Mesenchymal stem cell (in vitro differentiated cells and primary cell): ENCODE data around the gene SRGAP3.

Experiments used
- DNase-seq: peaks from one replicate; pipeline ENCODE4 v3.0.0-alpha.2; 2013
- H2AFZ ChIP-seq: one replicate; pipeline ENCODE4 v1.6.1; 2013; ENCODE audit warnings: low read depth, mild to moderate bottlenecking, control low read depth, inconsistent platforms, low read length, moderate library complexity
- H2AK5ac ChIP-seq: 2 replicates; pipeline ENCODE4 v1.6.1; 2013; ENCODE audit warnings: low read length, moderate library complexity, mild to moderate bottlenecking, inconsistent platforms; ENCODE audit not compliant: severe bottlenecking
- H2BK120ac ChIP-seq: one replicate; pipeline ENCODE4 v1.6.1; 2013; ENCODE audit warnings: low read depth, mild to moderate bottlenecking, inconsistent platforms, low read length, moderate library complexity
- H2BK12ac ChIP-seq, 2 experiments: one replicate each; pipeline ENCODE4 v1.6.1; 2013; ENCODE audit warnings: inconsistent platforms in 2 of 2, low read length in 2 of 2, mild to moderate bottlenecking in 2 of 2, moderate library complexity in 2 of 2, control low read depth in 1 of 2
- H2BK15ac ChIP-seq: one replicate; pipeline ENCODE4 v1.6.1; 2013; ENCODE audit warnings: mild to moderate bottlenecking, low read depth, inconsistent platforms; ENCODE audit not compliant: poor library complexity, severe bottlenecking
- H2BK5ac ChIP-seq: 2 replicates; pipeline ENCODE4 v1.6.1; 2013; ENCODE audit warnings: low read depth, mild to moderate bottlenecking, low read length, control low read depth, inconsistent platforms; ENCODE audit not compliant: poor library complexity, severe bottlenecking
- H3K14ac ChIP-seq, 2 experiments: one replicate each; pipeline ENCODE4 v1.6.1; 2013; ENCODE audit warnings: inconsistent platforms in 2 of 2, low read length in 2 of 2, control low read depth in 1 of 2, mild to moderate bottlenecking in 1 of 2, moderate library complexity in 1 of 2
- H3K18ac ChIP-seq, 2 experiments: one replicate each; pipeline ENCODE4 v1.6.1; 2013; ENCODE audit warnings: inconsistent platforms in 2 of 2, low read length in 2 of 2, control low read depth in 1 of 2, low read depth in 1 of 2, mild to moderate bottlenecking in 1 of 2
- H3K23ac ChIP-seq, 2 experiments: one replicate each; pipeline ENCODE4 v1.6.1; 2013; ENCODE audit warnings: inconsistent platforms in 2 of 2, low read length in 2 of 2, mild to moderate bottlenecking in 2 of 2, moderate library complexity in 2 of 2, control low read depth in 1 of 2
- H3K27ac ChIP-seq: 2 replicates; pipeline ENCODE4 v1.5.1; 2013; ENCODE audit warnings: mild to moderate bottlenecking, moderate library complexity, low read length, control low read depth, inconsistent platforms; ENCODE audit not compliant: poor library complexity, severe bottlenecking
- H3K27me3 ChIP-seq, 2 experiments: 2 replicates each; pipeline versions ENCODE4 v1.6.1 to v1.7.0; 2013; ENCODE audit warnings: low read length in 2 of 2, mild to moderate bottlenecking in 2 of 2, moderate library complexity in 2 of 2, control low read depth in 1 of 2, inconsistent platforms in 1 of 2; ENCODE audit not compliant: control insufficient read depth in 1 of 2, insufficient read depth in 1 of 2
- H3K36me3 ChIP-seq, 2 experiments: 2 replicates each; pipeline versions ENCODE4 v1.6.1 to v1.7.0; 2013; ENCODE audit warnings: low read length in 2 of 2, control low read depth in 1 of 2, inconsistent platforms in 1 of 2, low read depth in 1 of 2, mild to moderate bottlenecking in 1 of 2; ENCODE audit not compliant: insufficient read depth in 2 of 2, control insufficient read depth in 1 of 2
- H3K4ac ChIP-seq, 2 experiments: one replicate each; pipeline ENCODE4 v1.6.1; 2013; ENCODE audit warnings: inconsistent platforms in 2 of 2, low read length in 2 of 2, mild to moderate bottlenecking in 2 of 2, moderate library complexity in 2 of 2, control low read depth in 1 of 2, low read depth in 1 of 2
- H3K4me1 ChIP-seq: 2 replicates; pipeline ENCODE4 v1.6.1; 2013; ENCODE audit warnings: low read depth, low read length, control low read depth; ENCODE audit not compliant: control insufficient read depth, insufficient read depth
- H3K4me2 ChIP-seq: 2 replicates; pipeline ENCODE4 v1.6.1; 2013; ENCODE audit warnings: low read length, mild to moderate bottlenecking, inconsistent platforms; ENCODE audit not compliant: poor library complexity, severe bottlenecking
- H3K4me3 ChIP-seq, 2 experiments: 2 replicates each; pipeline versions ENCODE4 v1.5.1 to v1.7.0; 2013; ENCODE audit warnings: low read length in 2 of 2, mild to moderate bottlenecking in 2 of 2, control low read depth in 1 of 2, low read depth in 1 of 2; ENCODE audit not compliant: insufficient read depth in 1 of 2
- H3K79me1 ChIP-seq: replicated peaks from 2 replicates; pipeline ENCODE4 v1.6.1; 2013; ENCODE audit warnings: mild to moderate bottlenecking, control low read depth, low read length, inconsistent platforms; ENCODE audit not compliant: poor library complexity, severe bottlenecking
- H3K9ac ChIP-seq: 2 replicates; pipeline ENCODE4 v1.7.0; 2013; ENCODE audit warnings: mild to moderate bottlenecking, low read length, moderate library complexity
- H3K9me3 ChIP-seq: 2 replicates; pipeline ENCODE4 v1.7.0; 2013; ENCODE audit warnings: mild to moderate bottlenecking, low read length; ENCODE audit not compliant: control insufficient read depth
- H4K8ac ChIP-seq: one replicate; pipeline ENCODE4 v1.6.1; 2013; ENCODE audit warnings: inconsistent platforms, mild to moderate bottlenecking, low read length, moderate library complexity
- H4K91ac ChIP-seq: one replicate; pipeline ENCODE4 v1.6.1; 2013; ENCODE audit warnings: mild to moderate bottlenecking, low read length, inconsistent platforms
- WGBS: methylation state at CpG from one replicate; pipeline ENCODE4 v1.1.7; 2013; ENCODE audit warnings: mixed read lengths; 5-methylcytosine and 5-hydroxymethylcytosine counted together

SRGAP3 gene

DNA sequence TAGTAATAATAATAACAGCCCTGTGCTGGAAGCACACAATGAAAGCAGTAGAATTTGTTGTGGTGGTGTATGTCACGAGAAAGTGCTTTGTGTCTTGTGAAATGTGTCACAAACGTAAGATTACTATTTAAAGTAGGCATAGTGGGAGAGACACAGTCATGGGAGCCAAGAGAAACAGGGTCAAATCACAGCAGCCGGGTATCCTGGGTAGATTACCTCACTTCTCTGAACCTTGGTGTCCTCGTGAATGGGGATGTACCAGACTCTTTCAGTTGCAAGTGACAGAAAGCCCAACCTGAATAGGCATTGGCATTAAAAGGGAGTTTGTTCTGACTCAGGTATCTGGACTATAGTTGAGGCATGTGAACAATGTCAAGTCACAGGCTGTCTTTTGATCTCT, 29.1 kb upstream of the SRGAP3 start:
- no peak overlapping the region for H4K8ac ChIP-seq
- H2BK5ac ChIP-seq, result no peak overlapping the region
- H3K18ac ChIP-seq, result no peak overlapping the region
- no peak overlapping the region for H4K91ac ChIP-seq
- no peak overlapping the region for H2AFZ ChIP-seq
- H3K4me1 ChIP-seq, result no peaks in the 10 kb centered on the region
- no peak overlapping the region for H3K4ac ChIP-seq
- H3K4me3 ChIP-seq, result no peak overlapping the region
- H3K79me1 ChIP-seq, result no peaks in the 10 kb centered on the region
- no peak overlapping the region for H2BK12ac ChIP-seq
- no peak for DNase-seq
- H2AK5ac ChIP-seq, result no peak overlapping the region
- no peak overlapping the region for H3K14ac ChIP-seq
- peaks cover 11% of the 10 kb centered on the region for H3K9me3 ChIP-seq
- H3K23ac ChIP-seq, result no peak overlapping the region
- no peak overlapping the region for H2BK15ac ChIP-seq
- no peak overlapping the region for H3K9ac ChIP-seq
- H3K27me3 ChIP-seq, result peaks cover 0 to 13% of the 10 kb centered on the region in 2 experiments
- H3K4me2 ChIP-seq, result no peak overlapping the region
- 73% methylated on average over 4 of the region's 4 CpGs for WGBS
- H2BK120ac ChIP-seq, result no peak overlapping the region
- no peak overlapping the region for H3K27ac ChIP-seq
- no peaks in the 10 kb centered on the region for H3K36me3 ChIP-seq

GRCh38 chr3:9278085-9278484, 28.6 kb upstream of the SRGAP3 start:
- Histone ChIP-seq H2BK12ac (no peak overlapping the region), H2AK5ac (no peak overlapping the region), H2AFZ (no peak overlapping the region), H3K79me1 (no peaks in the 10 kb centered on the region), H3K18ac (no peak overlapping the region), H3K14ac (no peak overlapping the region), H3K27ac (no peak overlapping the region), H3K4me1 (no peaks in the 10 kb centered on the region), H3K4ac (no peak overlapping the region), H3K36me3 (no peaks in the 10 kb centered on the region), H3K9me3 (peaks cover 11% of the 10 kb centered on the region), H3K4me2 (no peak overlapping the region), H3K23ac (no peak overlapping the region), H4K91ac (no peak overlapping the region), H2BK15ac (no peak overlapping the region), H3K4me3 (no peak overlapping the region), H3K27me3 (peaks cover 0 to 13% of the 10 kb centered on the region in 2 experiments), H2BK5ac (no peak overlapping the region), H3K9ac (no peak overlapping the region), H2BK120ac (no peak overlapping the region), H4K8ac (no peak overlapping the region)
- WGBS, result 33% methylated on average over 1 of the region's 1 CpG
- no peak for DNase-seq

DNA sequence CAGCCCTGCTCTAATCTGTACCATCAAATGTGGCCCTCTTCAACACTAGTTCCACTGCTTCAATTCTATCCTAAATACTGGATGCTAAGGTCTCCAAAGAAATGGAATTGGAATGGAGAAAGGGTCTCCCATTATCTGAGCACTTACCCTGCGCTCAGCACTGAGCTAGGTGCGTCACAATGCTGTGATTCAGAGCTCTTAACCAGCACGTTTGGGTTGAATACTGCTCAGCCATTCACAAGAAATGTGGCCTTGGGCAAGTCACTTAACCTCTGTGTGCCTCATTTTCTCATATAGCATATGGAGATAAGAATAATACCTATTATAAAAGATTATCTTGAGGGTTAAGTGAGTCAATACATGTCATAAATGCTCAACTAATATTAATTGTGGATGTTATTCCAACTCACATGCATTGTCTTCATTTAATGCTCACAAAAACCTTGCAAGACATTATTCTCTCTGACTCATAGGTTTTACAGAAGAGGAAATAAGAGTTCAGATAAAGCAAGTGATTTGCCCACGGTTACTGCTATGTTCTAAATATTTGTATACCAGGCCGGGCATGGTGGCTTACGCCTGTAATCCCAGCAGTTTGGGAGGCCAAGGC, 27.4 kb upstream of the SRGAP3 start:
- no peak overlapping the region for H3K9ac ChIP-seq
- H3K9me3 ChIP-seq, result peaks cover 11% of the 10 kb centered on the region
- 81% methylated on average over 5 of the region's 6 CpGs for WGBS
- H3K27ac ChIP-seq, result no peak overlapping the region
- H3K4me2 ChIP-seq, result no peak overlapping the region
- H2BK12ac ChIP-seq, result no peak overlapping the region
- H2BK15ac ChIP-seq, result no peak overlapping the region
- no peaks in the 10 kb centered on the region for H3K36me3 ChIP-seq
- no peak overlapping the region for H3K18ac ChIP-seq
- H2AFZ ChIP-seq, result no peak overlapping the region
- no peak overlapping the region for H4K8ac ChIP-seq
- no peak overlapping the region for H2BK120ac ChIP-seq
- no peak for DNase-seq
- peaks cover 0 to 13% of the 10 kb centered on the region in 2 experiments for H3K27me3 ChIP-seq
- H3K4me3 ChIP-seq, result no peak overlapping the region
- H3K79me1 ChIP-seq, result no peaks in the 10 kb centered on the region
- H2BK5ac ChIP-seq, result no peak overlapping the region
- no peak overlapping the region for H4K91ac ChIP-seq
- no peaks in the 10 kb centered on the region for H3K4me1 ChIP-seq
- no peak overlapping the region for H3K4ac ChIP-seq
- no peak overlapping the region for H3K14ac ChIP-seq
- H2AK5ac ChIP-seq, result no peak overlapping the region
- H3K23ac ChIP-seq, result no peak overlapping the region

DNA sequence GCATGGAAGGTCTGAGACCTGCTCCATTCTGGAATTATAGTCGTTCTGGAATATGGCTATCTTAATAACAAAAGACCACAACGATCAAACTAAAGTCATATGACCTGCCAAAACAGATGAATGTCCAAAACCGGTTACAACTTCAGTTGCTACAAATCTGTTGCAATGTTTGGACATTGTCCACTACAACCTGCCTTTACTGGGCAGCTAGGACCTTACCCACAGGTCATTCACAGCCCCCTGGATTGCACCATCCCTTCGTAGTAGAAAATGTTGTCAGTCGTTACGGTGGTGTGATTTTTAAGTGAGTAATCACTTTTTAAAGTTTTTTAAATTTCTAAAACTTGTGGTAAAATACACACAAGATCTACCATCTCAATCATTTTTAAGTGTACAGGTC, 22.5 kb upstream of the SRGAP3 start:
- H4K8ac ChIP-seq, result no peak overlapping the region
- H2BK5ac ChIP-seq, result no peak overlapping the region
- no peak overlapping the region for H2BK15ac ChIP-seq
- no peak overlapping the region for H3K4ac ChIP-seq
- no peak overlapping the region for H3K23ac ChIP-seq
- no peak overlapping the region for H3K27ac ChIP-seq
- no peak overlapping the region for H4K91ac ChIP-seq
- H3K14ac ChIP-seq, result no peak overlapping the region
- H3K18ac ChIP-seq, result no peak overlapping the region
- H2AFZ ChIP-seq, result no peak overlapping the region
- no peak overlapping the region for H2BK120ac ChIP-seq
- no peak overlapping the region for H2AK5ac ChIP-seq
- H3K79me1 ChIP-seq, result no peaks in the 10 kb centered on the region
- H3K36me3 ChIP-seq, result no peaks in the 10 kb centered on the region
- WGBS, result 67% methylated on average over 3 of the region's 6 CpGs
- no peak overlapping the region for H3K4me3 ChIP-seq
- H3K9me3 ChIP-seq, result peaks cover 11% of the 10 kb centered on the region
- no peaks in the 10 kb centered on the region for H3K4me1 ChIP-seq
- H3K9ac ChIP-seq, result no peak overlapping the region
- no peak overlapping the region for H3K4me2 ChIP-seq
- no peak overlapping the region for H2BK12ac ChIP-seq
- no peak for DNase-seq
- H3K27me3 ChIP-seq, result peaks cover 0 to 25% of the 10 kb centered on the region in 2 experiments
